ENCODE data around the gene KRTAP2-1.

DNA sequence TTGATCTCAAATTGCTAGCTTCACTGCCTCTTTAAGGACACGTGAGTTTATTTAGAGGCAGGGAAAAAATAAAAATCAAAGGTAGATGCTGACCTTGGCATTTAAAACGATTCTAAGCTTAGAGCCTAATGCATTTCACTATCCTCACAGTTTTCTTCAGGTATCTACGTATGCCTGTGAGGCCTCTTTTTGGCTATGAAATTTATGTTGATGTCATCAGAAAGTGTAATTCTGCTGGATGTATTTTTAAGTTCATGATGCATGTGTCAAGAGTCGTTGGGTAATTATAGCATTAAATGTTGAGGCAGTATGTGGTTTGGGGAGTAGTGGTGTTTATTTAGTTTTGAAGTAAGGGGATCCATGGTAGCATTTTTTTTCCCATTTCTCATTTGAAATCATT, 43.2 kb downstream of the KRTAP2-1 start:
- TF ChIP-seq, protein P1, sequence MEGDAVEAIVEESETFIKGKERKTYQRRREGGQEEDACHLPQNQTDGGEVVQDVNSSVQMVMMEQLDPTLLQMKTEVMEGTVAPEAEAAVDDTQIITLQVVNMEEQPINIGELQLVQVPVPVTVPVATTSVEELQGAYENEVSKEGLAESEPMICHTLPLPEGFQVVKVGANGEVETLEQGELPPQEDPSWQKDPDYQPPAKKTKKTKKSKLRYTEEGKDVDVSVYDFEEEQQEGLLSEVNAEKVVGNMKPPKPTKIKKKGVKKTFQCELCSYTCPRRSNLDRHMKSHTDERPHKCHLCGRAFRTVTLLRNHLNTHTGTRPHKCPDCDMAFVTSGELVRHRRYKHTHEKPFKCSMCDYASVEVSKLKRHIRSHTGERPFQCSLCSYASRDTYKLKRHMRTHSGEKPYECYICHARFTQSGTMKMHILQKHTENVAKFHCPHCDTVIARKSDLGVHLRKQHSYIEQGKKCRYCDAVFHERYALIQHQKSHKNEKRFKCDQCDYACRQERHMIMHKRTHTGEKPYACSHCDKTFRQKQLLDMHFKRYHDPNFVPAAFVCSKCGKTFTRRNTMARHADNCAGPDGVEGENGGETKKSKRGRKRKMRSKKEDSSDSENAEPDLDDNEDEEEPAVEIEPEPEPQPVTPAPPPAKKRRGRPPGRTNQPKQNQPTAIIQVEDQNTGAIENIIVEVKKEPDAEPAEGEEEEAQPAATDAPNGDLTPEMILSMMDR (conservative IDR thresholded peaks at IDR 0.05), result no peak
- no peak for TF ChIP-seq ZFX (IDR thresholded peaks at IDR 0.05)
